ENCODE measurements around the gene TNS1.

DNA sequence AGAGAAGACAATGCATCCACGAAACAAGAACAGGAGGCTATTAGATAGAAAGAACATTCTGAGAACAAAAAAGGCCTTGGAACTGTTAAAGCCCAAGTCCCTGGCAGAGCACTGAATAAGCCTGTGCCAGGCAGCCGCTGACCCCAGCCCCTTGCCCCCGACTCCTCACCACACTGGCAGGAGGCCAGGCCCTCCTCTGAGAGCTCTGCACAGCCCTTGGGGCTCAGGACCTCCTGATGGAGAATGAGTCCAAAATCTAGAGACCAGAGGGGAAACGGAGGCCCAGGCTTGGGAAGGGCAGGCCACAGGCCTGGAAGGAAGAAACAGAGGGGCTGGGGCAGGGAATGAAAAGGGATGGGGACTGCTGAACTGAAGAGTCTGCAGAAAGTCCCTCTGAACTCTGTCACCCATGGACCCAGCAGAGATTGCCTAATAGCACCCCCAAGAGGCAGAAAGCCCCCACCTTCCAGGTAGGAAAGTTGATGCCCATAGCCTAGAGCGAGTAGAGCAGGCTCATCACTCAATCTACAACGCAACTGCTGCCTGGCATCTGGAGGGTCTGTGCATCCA lies 18.3 kb upstream of the TNS1 start:
- TF ChIP-seq, protein P1, sequence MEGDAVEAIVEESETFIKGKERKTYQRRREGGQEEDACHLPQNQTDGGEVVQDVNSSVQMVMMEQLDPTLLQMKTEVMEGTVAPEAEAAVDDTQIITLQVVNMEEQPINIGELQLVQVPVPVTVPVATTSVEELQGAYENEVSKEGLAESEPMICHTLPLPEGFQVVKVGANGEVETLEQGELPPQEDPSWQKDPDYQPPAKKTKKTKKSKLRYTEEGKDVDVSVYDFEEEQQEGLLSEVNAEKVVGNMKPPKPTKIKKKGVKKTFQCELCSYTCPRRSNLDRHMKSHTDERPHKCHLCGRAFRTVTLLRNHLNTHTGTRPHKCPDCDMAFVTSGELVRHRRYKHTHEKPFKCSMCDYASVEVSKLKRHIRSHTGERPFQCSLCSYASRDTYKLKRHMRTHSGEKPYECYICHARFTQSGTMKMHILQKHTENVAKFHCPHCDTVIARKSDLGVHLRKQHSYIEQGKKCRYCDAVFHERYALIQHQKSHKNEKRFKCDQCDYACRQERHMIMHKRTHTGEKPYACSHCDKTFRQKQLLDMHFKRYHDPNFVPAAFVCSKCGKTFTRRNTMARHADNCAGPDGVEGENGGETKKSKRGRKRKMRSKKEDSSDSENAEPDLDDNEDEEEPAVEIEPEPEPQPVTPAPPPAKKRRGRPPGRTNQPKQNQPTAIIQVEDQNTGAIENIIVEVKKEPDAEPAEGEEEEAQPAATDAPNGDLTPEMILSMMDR (IDR thresholded peaks at IDR 0.05): 0 out of 2 replicates have a peak, but pooled peaks have one; percentile 12
- TF ChIP-seq TAF1 (IDR thresholded peaks at IDR 0.05; ENCODE audit: borderline replicate concordance, low read depth, low read length) (no peak), ELF1 (IDR thresholded peaks at IDR 0.05) (no peak), FOXJ3 (CRISPR knock-in tag; IDR thresholded peaks at IDR 0.05) (no peak), MXI1 (IDR thresholded peaks at IDR 0.05; ENCODE audit: low read depth, low read length) (no peak), EP300 (IDR thresholded peaks at IDR 0.05; ENCODE audit: borderline replicate concordance in 1 of 2, low read depth in 1 of 2, low read length in 1 of 2) (no peak), RFX5 (IDR thresholded peaks at IDR 0.05; ENCODE audit: low read length) (no peak), POLR2AphosphoS5 (IDR thresholded peaks at IDR 0.05; ENCODE audit: low read depth, low read length) (no peak)
- TF ChIP-seq, protein P2, sequence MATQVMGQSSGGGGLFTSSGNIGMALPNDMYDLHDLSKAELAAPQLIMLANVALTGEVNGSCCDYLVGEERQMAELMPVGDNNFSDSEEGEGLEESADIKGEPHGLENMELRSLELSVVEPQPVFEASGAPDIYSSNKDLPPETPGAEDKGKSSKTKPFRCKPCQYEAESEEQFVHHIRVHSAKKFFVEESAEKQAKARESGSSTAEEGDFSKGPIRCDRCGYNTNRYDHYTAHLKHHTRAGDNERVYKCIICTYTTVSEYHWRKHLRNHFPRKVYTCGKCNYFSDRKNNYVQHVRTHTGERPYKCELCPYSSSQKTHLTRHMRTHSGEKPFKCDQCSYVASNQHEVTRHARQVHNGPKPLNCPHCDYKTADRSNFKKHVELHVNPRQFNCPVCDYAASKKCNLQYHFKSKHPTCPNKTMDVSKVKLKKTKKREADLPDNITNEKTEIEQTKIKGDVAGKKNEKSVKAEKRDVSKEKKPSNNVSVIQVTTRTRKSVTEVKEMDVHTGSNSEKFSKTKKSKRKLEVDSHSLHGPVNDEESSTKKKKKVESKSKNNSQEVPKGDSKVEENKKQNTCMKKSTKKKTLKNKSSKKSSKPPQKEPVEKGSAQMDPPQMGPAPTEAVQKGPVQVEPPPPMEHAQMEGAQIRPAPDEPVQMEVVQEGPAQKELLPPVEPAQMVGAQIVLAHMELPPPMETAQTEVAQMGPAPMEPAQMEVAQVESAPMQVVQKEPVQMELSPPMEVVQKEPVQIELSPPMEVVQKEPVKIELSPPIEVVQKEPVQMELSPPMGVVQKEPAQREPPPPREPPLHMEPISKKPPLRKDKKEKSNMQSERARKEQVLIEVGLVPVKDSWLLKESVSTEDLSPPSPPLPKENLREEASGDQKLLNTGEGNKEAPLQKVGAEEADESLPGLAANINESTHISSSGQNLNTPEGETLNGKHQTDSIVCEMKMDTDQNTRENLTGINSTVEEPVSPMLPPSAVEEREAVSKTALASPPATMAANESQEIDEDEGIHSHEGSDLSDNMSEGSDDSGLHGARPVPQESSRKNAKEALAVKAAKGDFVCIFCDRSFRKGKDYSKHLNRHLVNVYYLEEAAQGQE (IDR thresholded peaks at IDR 0.05; ENCODE audit: low read depth, low read length): no peak
- TF ChIP-seq, protein P3, sequence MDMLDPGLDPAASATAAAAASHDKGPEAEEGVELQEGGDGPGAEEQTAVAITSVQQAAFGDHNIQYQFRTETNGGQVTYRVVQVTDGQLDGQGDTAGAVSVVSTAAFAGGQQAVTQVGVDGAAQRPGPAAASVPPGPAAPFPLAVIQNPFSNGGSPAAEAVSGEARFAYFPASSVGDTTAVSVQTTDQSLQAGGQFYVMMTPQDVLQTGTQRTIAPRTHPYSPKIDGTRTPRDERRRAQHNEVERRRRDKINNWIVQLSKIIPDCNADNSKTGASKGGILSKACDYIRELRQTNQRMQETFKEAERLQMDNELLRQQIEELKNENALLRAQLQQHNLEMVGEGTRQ (IDR thresholded peaks at IDR 0.05; ENCODE audit: borderline replicate concordance, low read depth, low read length): no peak
